SK-N-SH (cell line): ENCODE data around the gene DHRS7C. TPM values are rescaled to one million over a fixed set of nuclear protein-coding genes. Genes with fewer than 3 reads are reported as not detected.

Experiments
- CTCF ChIA-PET: fragments of 300-600, 350-600 bp; formaldehyde crosslinking; extraction: SDS; loops from one replicate; lab custom pipeline; 2021; lab: Yijun Ruan, JAX
- POLR2A ChIA-PET: fragments of 350-600 bp; sonication (Branson Sonifier 250); formaldehyde crosslinking; extraction: SDS; loops from one replicate; lab custom pipeline; 2020; ENCODE audit warnings: antibody characterized with exemption, inconsistent platforms; lab: Yijun Ruan, JAX
- DNase-seq: peaks from one replicate; pipeline ENCODE4 v3.0.0; 2012
- H2AFZ ChIP-seq: fragments of 200-600 bp; sonication (generic); 2 replicates; pipeline ENCODE4 v1.8.1; 2016; ENCODE audit warnings: antibody characterized with exemption, mild to moderate bottlenecking, low read depth
- H3F3A ChIP-seq: fragments of 200-600 bp; sonication (generic); replicated peaks from 2 replicates; pipeline ENCODE3; 2016; ENCODE audit warnings: antibody characterized with exemption, mild to moderate bottlenecking; ENCODE audit not compliant: insufficient read depth
- H3K27ac ChIP-seq, 2 experiments: fragments of 200-500 bp in 1 of 2; fragments of 200-600 bp in 1 of 2; sonication (Bioruptor generic) in 1 of 2; sonication (generic), shearing (Covaris generic) in 1 of 2; 2 replicates each; pipeline versions ENCODE4 v1.5.1 to v1.6.1; 2014 to 2016; ENCODE audit warnings: low read depth in 2 of 2, inconsistent platforms in 1 of 2, low read length in 1 of 2, mild to moderate bottlenecking in 1 of 2, mixed read lengths in 1 of 2
- H3K27me3 ChIP-seq: fragments of 200-600 bp; sonication (generic), shearing (Covaris generic); 2 replicates; pipeline ENCODE4 v1.6.1; 2016; ENCODE audit warnings: mixed run types; ENCODE audit not compliant: insufficient read depth
- H3K36me3 ChIP-seq, 2 experiments: fragments of 200-500 bp in 1 of 2; fragments of 200-600 bp in 1 of 2; sonication (Bioruptor generic) in 1 of 2; sonication (generic) in 1 of 2; replicated peaks in 1 of 2; 2 replicates each; pipeline versions ENCODE3 to v1.5.1; 2014 to 2016; ENCODE audit warnings: low read length in 1 of 2, mild to moderate bottlenecking in 1 of 2; ENCODE audit not compliant: insufficient read depth in 2 of 2, control insufficient read depth in 1 of 2
- H3K4me1 ChIP-seq, 2 experiments: fragments of 200-500 bp in 1 of 2; fragments of 200-600 bp in 1 of 2; sonication (Bioruptor generic) in 1 of 2; sonication (generic), shearing (Covaris generic) in 1 of 2; 2 replicates each; pipeline versions ENCODE4 v1.5.1 to v1.6.1; 2014 to 2016; ENCODE audit warnings: low read depth in 1 of 2, low read length in 1 of 2, mixed run types in 1 of 2; ENCODE audit not compliant: insufficient read depth in 2 of 2, control insufficient read depth in 1 of 2
- H3K4me2 ChIP-seq: fragments of 200-600 bp; sonication (generic), shearing (Covaris generic); 2 replicates; pipeline ENCODE4 v1.6.1; 2017; ENCODE audit warnings: mixed run types
- H3K4me3 ChIP-seq, 2 experiments: fragments of 200-500 bp in 1 of 2; fragments of 200-600 bp in 1 of 2; sonication (Bioruptor generic) in 1 of 2; sonication (generic), shearing (Covaris generic) in 1 of 2; 2 replicates each; pipeline versions ENCODE4 v1.5.1 to v1.8.1; 2014 to 2016; ENCODE audit warnings: low read depth in 2 of 2, inconsistent platforms in 1 of 2, low read length in 1 of 2, mild to moderate bottlenecking in 1 of 2, mixed read lengths in 1 of 2, moderate library complexity in 1 of 2
- H3K79me2 ChIP-seq: fragments of 200-600 bp; sonication (generic); 2 replicates; pipeline ENCODE4 v1.8.1; 2017; ENCODE audit warnings: mild to moderate bottlenecking; ENCODE audit not compliant: insufficient read depth
- H3K9ac ChIP-seq: fragments of 200-600 bp; sonication (generic); 2 replicates; pipeline ENCODE4 v1.6.1; 2017; ENCODE audit warnings: mixed run types
- H3K9me2 ChIP-seq: fragments of 200-600 bp; sonication (generic); 2 replicates; pipeline ENCODE4 v1.6.1; 2017; ENCODE audit warnings: mixed run types
- H3K9me3 ChIP-seq: fragments of 200-600 bp; sonication (generic); 2 replicates; pipeline ENCODE4 v1.6.1; 2017; ENCODE audit warnings: mixed run types, mild to moderate bottlenecking, moderate library complexity
- H4K20me1 ChIP-seq: fragments of 200-600 bp; sonication (generic); 2 replicates; pipeline ENCODE4 v1.6.1; 2017; ENCODE audit warnings: mild to moderate bottlenecking, mixed run types; ENCODE audit not compliant: insufficient read depth
- EP300 ChIP-seq, 2 experiments: IDR thresholded peaks; 2 replicates each; pipeline versions ENCODE4 v1.4.0 to v1.6.1; 2012; ENCODE audit warnings: borderline replicate concordance in 1 of 2, low read depth in 1 of 2, low read length in 1 of 2
- EZH2phosphoT487 ChIP-seq: fragments of 200-600 bp; sonication (generic); IDR thresholded peaks from 2 replicates; pipeline ENCODE4 v1.6.1; 2017; ENCODE audit warnings: low read depth, mixed run types, mild to moderate bottlenecking, antibody characterized with exemption, moderate library complexity, borderline replicate concordance
- FOSL2 ChIP-seq: IDR thresholded peaks from 2 replicates; pipeline ENCODE4 v1.4.0; 2012; ENCODE audit warnings: low read depth, mild to moderate bottlenecking, moderate library complexity, borderline replicate concordance
- FOXM1 ChIP-seq: IDR thresholded peaks from 2 replicates; pipeline ENCODE4 v1.4.0; 2012; ENCODE audit warnings: low read depth, mild to moderate bottlenecking
- GABPA ChIP-seq: IDR thresholded peaks from 2 replicates; pipeline ENCODE4 v1.4.0; 2012; ENCODE audit warnings: low read depth, mild to moderate bottlenecking
- GATA2 ChIP-seq: sonication (generic); formaldehyde crosslinking; IDR thresholded peaks from 2 replicates; pipeline ENCODE4 v1.5.0; 2020; ENCODE audit warnings: mild to moderate bottlenecking, missing genetic modification reagents
- JUND ChIP-seq: IDR thresholded peaks from 2 replicates; pipeline ENCODE4 v1.4.0; 2012
- MAX ChIP-seq: IDR thresholded peaks from 2 replicates; pipeline ENCODE4 v1.4.0; 2012; ENCODE audit warnings: low read depth
- MEF2A ChIP-seq: IDR thresholded peaks from 2 replicates; pipeline ENCODE4 v1.4.0; 2012; ENCODE audit warnings: low read depth, borderline replicate concordance
- MXI1 ChIP-seq: IDR thresholded peaks from 2 replicates; pipeline ENCODE4 v1.6.1; 2012; ENCODE audit warnings: mild to moderate bottlenecking, low read depth, low read length, improper control_type of control experiment
- NFIC ChIP-seq: IDR thresholded peaks from 2 replicates; pipeline ENCODE4 v1.4.0; 2012; ENCODE audit warnings: borderline replicate concordance
- NRF1 ChIP-seq: IDR thresholded peaks from 2 replicates; pipeline ENCODE4 v1.6.1; 2012; ENCODE audit warnings: low read depth, mild to moderate bottlenecking, low read length
- POLR2AphosphoS5 ChIP-seq: IDR thresholded peaks from 2 replicates; pipeline ENCODE4 v1.6.1; 2012; ENCODE audit warnings: low read depth, low read length
- RFX5 ChIP-seq: IDR thresholded peaks from 2 replicates; pipeline ENCODE4 v1.6.1; 2012; ENCODE audit warnings: mild to moderate bottlenecking, improper control_type of control experiment, low read length
- RXRA ChIP-seq: IDR thresholded peaks from 2 replicates; pipeline ENCODE4 v1.4.0; 2012; ENCODE audit warnings: low read depth, mild to moderate bottlenecking, borderline replicate concordance
- SIN3A ChIP-seq: IDR thresholded peaks from 2 replicates; pipeline ENCODE4 v1.6.1; 2012; ENCODE audit warnings: low read depth, mild to moderate bottlenecking, low read length, moderate library complexity, borderline replicate concordance
- SMC3 ChIP-seq: IDR thresholded peaks from 2 replicates; pipeline ENCODE4 v1.6.1; 2012; ENCODE audit warnings: low read depth, low read length, improper control_type of control experiment
- TAF1 ChIP-seq: IDR thresholded peaks from 2 replicates; pipeline ENCODE4 v1.6.1; 2012; ENCODE audit warnings: low read depth, mild to moderate bottlenecking, low read length, moderate library complexity, borderline replicate concordance
- TEAD4 ChIP-seq: IDR thresholded peaks from 2 replicates; pipeline ENCODE4 v1.4.0; 2012; ENCODE audit warnings: mild to moderate bottlenecking, borderline replicate concordance; ENCODE audit not compliant: insufficient read depth
- USF2 ChIP-seq: fragments of 150-350 bp; IDR thresholded peaks from 2 replicates; pipeline ENCODE4 v1.6.1; 2017; ENCODE audit warnings: antibody characterized with exemption, low read length, low read depth, borderline replicate concordance
- ZBTB33 ChIP-seq: IDR thresholded peaks from 2 replicates; pipeline ENCODE4 v1.4.0; 2012; ENCODE audit warnings: low read depth, borderline replicate concordance
- WGBS: methylation state at CpG from one replicate; pipeline ENCODE4 v1.1.6; 2017; ENCODE audit warnings: low lambda C conversion rate; 5-methylcytosine and 5-hydroxymethylcytosine counted together
- polyA plus RNA-seq, 3 experiments: library from polyadenylated mRNA; depleted of rRNA; stranded (reverse); fragments of >200 nt; gene quantifications; 2 replicates each; pipeline ENCODE4 v1.2.3, GENCODE V29; 2012

Gene DHRS7C
- polyA plus RNA-seq, 1 of the 3 experiments (the other 2 are of a cell fraction): not detected

- Histone ChIP-seq H3K4me1 (no peaks in the 10 kb centered on the region), H3K27ac (no peak overlapping the region), H3K9me3 (no peaks in the 10 kb centered on the region), H3K27me3 (peaks cover under 1% of the 10 kb centered on the region; the same call in 1 of the 2 replicates), H3K4me3 (no peak overlapping the region), H3K79me2 (no peaks in the 10 kb centered on the region), H3F3A (no peaks in the 10 kb centered on the region), H3K4me2 (no peak overlapping the region), H3K36me3 (no peaks in the 10 kb centered on the region), H3K9ac (no peak overlapping the region), H4K20me1 (no peaks in the 10 kb centered on the region), H2AFZ (no peak overlapping the region), H3K9me2 (no peaks in the 10 kb centered on the region)
- TF ChIP-seq FOSL2: no peak
- TF ChIP-seq RXRA: no peak
- TF ChIP-seq EZH2phosphoT487: no peak
- no peak for TF ChIP-seq MXI1
- no peak for TF ChIP-seq NRF1
- TF ChIP-seq USF2: no peak
- no peak for TF ChIP-seq TEAD4
- TF ChIP-seq SMC3: no peak
- no peak for TF ChIP-seq NFIC
- TF ChIP-seq POLR2AphosphoS5: no peak
- no peak for TF ChIP-seq MAX
- no peak for DNase-seq
- POLR2A ChIA-PET: no interaction called here
- WGBS: 10% methylated on average over 4 of the region's 4 CpGs
- CTCF ChIA-PET: no interaction called here
These were observed 27.4 kb upstream of the DHRS7C start for GRCh38 chr17:9818760-9819159.

- H3K4me3 ChIP-seq: no peak overlapping the region
- no peak overlapping the region for H2AFZ ChIP-seq
- no peak overlapping the region for H3K4me2 ChIP-seq
- TF ChIP-seq FOXM1: no peak
- peak; percentile 98 for TF ChIP-seq RFX5
- DNase-seq: peak; percentile 17
- H3F3A ChIP-seq: no peaks in the 10 kb centered on the region
- H3K9ac ChIP-seq: no peak overlapping the region
- WGBS: 28% methylated on average over 8 of the region's 8 CpGs
- no peak overlapping the region for H3K27ac ChIP-seq
- H3K9me2 ChIP-seq: no peaks in the 10 kb centered on the region
- no peaks in the 10 kb centered on the region for H3K9me3 ChIP-seq
- ChIA-PET POLR2A (no interaction called here), CTCF (no interaction called here)
- H4K20me1 ChIP-seq: no peaks in the 10 kb centered on the region
- H3K36me3 ChIP-seq: no peaks in the 10 kb centered on the region
- no peaks in the 10 kb centered on the region for H3K4me1 ChIP-seq
- H3K27me3 ChIP-seq: peaks cover 13% of the 10 kb centered on the region; the same call in 1 of the 2 replicates
- H3K79me2 ChIP-seq: no peaks in the 10 kb centered on the region
These were observed 25.7 kb upstream of the DHRS7C start for GRCh38 chr17:9817086-9817485.

GRCh38 chr17:9816472-9816871 is 25.1 kb upstream of the DHRS7C start:
- no peaks in the 10 kb centered on the region for H3K4me1 ChIP-seq
- no peak overlapping the region for H3K9ac ChIP-seq
- H3K9me3 ChIP-seq: no peaks in the 10 kb centered on the region
- no peaks in the 10 kb centered on the region for H3K9me2 ChIP-seq
- CTCF ChIA-PET: no interaction called here
- WGBS: 16% methylated on average over 5 of the region's 10 CpGs
- H3K36me3 ChIP-seq: no peaks in the 10 kb centered on the region
- no peak overlapping the region for H2AFZ ChIP-seq
- POLR2A ChIA-PET: no interaction called here
- no peak for DNase-seq
- no peak overlapping the region for H3K4me2 ChIP-seq
- no peak overlapping the region for H3K4me3 ChIP-seq
- H3K79me2 ChIP-seq: no peaks in the 10 kb centered on the region
- H3F3A ChIP-seq: no peaks in the 10 kb centered on the region
- H3K27ac ChIP-seq: no peak overlapping the region
- peaks cover 13% of the 10 kb centered on the region; the same call in 1 of the 2 replicates for H3K27me3 ChIP-seq
- no peaks in the 10 kb centered on the region for H4K20me1 ChIP-seq
- TF ChIP-seq GABPA: no peak
- TF ChIP-seq EZH2phosphoT487: no peak
- no peak for TF ChIP-seq ZBTB33
- TF ChIP-seq EP300 (IDR thresholded peaks at IDR 0.05; ENCODE audit: borderline replicate concordance in 1 of 2, low read depth in 1 of 2, low read length in 1 of 2): no peak
- no peak for TF ChIP-seq MEF2A
- TF ChIP-seq GATA2 (CRISPR knock-in tag): no peak
- no peak for TF ChIP-seq RFX5
- no peak for TF ChIP-seq JUND
- TF ChIP-seq TAF1: no peak
- TF ChIP-seq USF2: no peak
- no peak for TF ChIP-seq SIN3A
